Adrenal gland (tissue), 12 donors: ENCODE data around the gene NOX4. TPM values are rescaled to one million over a fixed set of nuclear protein-coding genes. Genes with fewer than 3 reads are reported as not detected.
"Not testable (repeated sequence)": the region's sequence is repeated elsewhere in the genome, so short reads cannot be mapped to it uniquely, and the experiment has no call there.

Experiments used
- DNase-seq, 7 donors: peaks; one replicate each; pipeline ENCODE4 v3.0.0-alpha.2; 2019 to 2020
- H3K27ac ChIP-seq, 5 donors: fragments of 200-600 bp; sonication (generic) in 4 of 5; 1 replicate in 3 of 5; 2 replicates in 2 of 5; pipeline versions ENCODE4 v1.5.1 to v1.8.0; 2016 to 2020; ENCODE audit warnings: mild to moderate bottlenecking in 1 of 5
- H3K27me3 ChIP-seq: fragments of 200-600 bp; 2 replicates; pipeline ENCODE4 v1.8.0; 2021
- H3K36me3 ChIP-seq, 2 donors: fragments of 200-600 bp; replicated peaks in 1 of 2; 1 replicate in 1 of 2; 2 replicates in 1 of 2; pipeline versions ENCODE4 v1.5.1 to v1.8.0; 2018 to 2022
- H3K4me1 ChIP-seq, 2 donors: fragments of 200-600 bp; replicated peaks in 1 of 2; 1 replicate in 1 of 2; 2 replicates in 1 of 2; pipeline versions ENCODE4 v1.5.1 to v1.8.0; 2018 to 2021
- H3K4me3 ChIP-seq, 4 donors: fragments of 200-600 bp; sonication (generic) in 3 of 4; one replicate each; pipeline ENCODE4 v1.5.1; 2016 to 2018
- H3K9me3 ChIP-seq, 3 donors: fragments of 200-600 bp; sonication (generic) in 1 of 3; replicated peaks in 1 of 3; 1 replicate in 2 of 3; 2 replicates in 1 of 3; pipeline versions ENCODE4 v1.5.1 to v1.8.0; 2016 to 2021
- CTCF ChIP-seq, 6 experiments: fragments of 450-650 bp in 4 of 6; fragments of 200-600 bp in 2 of 6; sonication (generic) in 1 of 6; IDR thresholded peaks; 1 replicate in 5 of 6; 2 replicates in 1 of 6; pipeline versions ENCODE4 v1.5.1 to v1.8.0; 2016 to 2021; ENCODE audit warnings: antibody characterized with exemption in 6 of 6, mild to moderate bottlenecking in 2 of 6, moderate library complexity in 1 of 6
- POLR2A ChIP-seq, 2 donors: fragments of 450-650 bp; IDR thresholded peaks; one replicate each; pipeline ENCODE4 v1.6.1; 2017; ENCODE audit warnings: antibody characterized with exemption in 2 of 2, mild to moderate bottlenecking in 2 of 2, moderate library complexity in 1 of 2
- WGBS, 4 donors: extraction: QIAGEN DNeasy Blood & Tissue Kit in 2 of 4; methylation state at CpG; one replicate each; pipeline versions ENCODE4 v1.1.5 to v1.1.7; 2013 to 2017; 5-methylcytosine and 5-hydroxymethylcytosine counted together
- intact Hi-C, 2 donors: fragments of 100-400 bp; cut with DNase I; formaldehyde crosslinking; loops; one replicate each; pipeline versions ENCODE4 v1.14.1 to v1.15.0; 2022 to 2023
- polyA plus RNA-seq, 3 donors: library from polyadenylated mRNA; stranded (reverse); fragments of 200-250 nt in 2 of 3; fragments of 350-450 nt in 1 of 3; fragmentation: Illumina TruSeq in 1 of 3; extraction: RNeasy Lipid Tissue Mini Kit (QIAGEN cat#74804) in 1 of 3; gene quantifications; one replicate each; pipeline ENCODE4 v1.2.3, GENCODE V29; 2013 to 2014
- total RNA-seq, 9 donors: library from RNA; depleted of rRNA in 4 of 9; stranded (reverse); fragments of >200 nt in 4 of 9; fragments of 120-200 nt in 1 of 9; fragmentation: NEBNext Ultra II Directional in 1 of 9; extraction: Animal tissue kit (Norgen Biotek cat#: 25700) in 1 of 9; gene quantifications; one replicate each; pipeline versions ENCODE4 v1.1.0 to v1.2.4, GENCODE V29; 2013 to 2023
- donor health status: healthy with polysubstance abuse.
- donor health status: Bipolar disorder and iron deficiency.
- donor health status: DM: yes; HTN: yes; CAD: no.
- donor health status: DM: no; HTN: no; CAD: no.
- donor health status: DM: no; HTN: no; CAD: no.
- donor health status: DM: yes; HTN: yes; CAD: no.

The NOX4 gene
- total and polyA plus RNA-seq, 12 donors, result 0.14 to 8.8 (median 0.81) TPM; not detected in 1

GRCh38 chr11:89436071-89436470 is 55.1 kb downstream of the NOX4 start:
- TF ChIP-seq CTCF (IDR thresholded peaks at IDR 0.05) (no peak), POLR2A (IDR thresholded peaks at IDR 0.05) (no peak)
- DNase-seq, result peak in 1 of 7 donors; percentile 12
- intact Hi-C loops, result no loop called here
- 20 to 29% (median 24%) methylated on average over 3 of the region's 3 CpGs for WGBS, 4 donors
- Histone ChIP-seq H3K27ac (no peak overlapping the region), H3K9me3 (no peaks in the 10 kb centered on the region), H3K27me3 (no peaks in the 10 kb centered on the region), H3K36me3 (no peaks in the 10 kb centered on the region), H3K4me3 (no peak overlapping the region), H3K4me1 (no peaks in the 10 kb centered on the region)

DNA sequence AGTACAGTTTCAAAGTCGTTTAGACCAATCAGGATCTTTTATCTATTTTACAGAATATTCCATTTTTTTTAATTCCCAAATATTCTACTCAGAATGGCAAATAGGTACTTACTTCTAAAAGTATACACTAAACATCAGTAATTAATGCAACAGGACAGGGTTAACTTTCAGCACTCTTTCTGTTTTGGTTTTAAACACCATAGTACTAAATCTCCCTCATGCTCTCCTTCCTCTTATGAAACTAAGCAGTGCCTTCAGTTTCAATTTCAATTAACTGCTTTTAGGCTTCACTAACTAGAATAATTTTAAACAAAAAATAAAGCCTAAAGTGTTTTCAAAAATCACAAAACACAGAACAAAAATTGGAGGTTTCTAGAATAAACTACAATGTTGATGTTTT is 57.9 kb downstream of the NOX4 start:
- no peak for TF ChIP-seq POLR2A (IDR thresholded peaks at IDR 0.05)
- TF ChIP-seq CTCF (IDR thresholded peaks at IDR 0.05), result no peak
- Histone ChIP-seq H3K4me3 (no peak overlapping the region), H3K27me3 (no peaks in the 10 kb centered on the region), H3K36me3 (no peaks in the 10 kb centered on the region), H3K27ac (no peak overlapping the region), H3K4me1 (no peaks in the 10 kb centered on the region), H3K9me3 (no peaks in the 10 kb centered on the region)
- 55 to 67% (median 58%) methylated on average over 1 of the region's 1 CpG for WGBS, 4 donors
- no peak for DNase-seq
- intact Hi-C loops, result no loop called here

GRCh38 chr11:89432182-89432581 is 59.0 kb downstream of the NOX4 start:
- H3K4me1 ChIP-seq, H3K9me3 ChIP-seq, intact Hi-C loops, H3K27me3 ChIP-seq, DNase-seq, H3K27ac ChIP-seq, H3K36me3 ChIP-seq, H3K4me3 ChIP-seq: not testable (repeated sequence)
- 72 to 86% (median 83%) methylated on average over 3 of the region's 3 CpGs for WGBS, 4 donors

- 59 to 80% (median 74%) methylated on average over 2 to 7 of the region's 7 CpGs for WGBS, 4 donors
- H3K9me3 ChIP-seq, H3K36me3 ChIP-seq, H3K4me3 ChIP-seq, intact Hi-C loops, H3K27ac ChIP-seq, DNase-seq, H3K27me3 ChIP-seq, H3K4me1 ChIP-seq: not testable (repeated sequence)
Observed at GRCh38 chr11:89426501-89426900, 64.7 kb downstream of the NOX4 start.

DNA sequence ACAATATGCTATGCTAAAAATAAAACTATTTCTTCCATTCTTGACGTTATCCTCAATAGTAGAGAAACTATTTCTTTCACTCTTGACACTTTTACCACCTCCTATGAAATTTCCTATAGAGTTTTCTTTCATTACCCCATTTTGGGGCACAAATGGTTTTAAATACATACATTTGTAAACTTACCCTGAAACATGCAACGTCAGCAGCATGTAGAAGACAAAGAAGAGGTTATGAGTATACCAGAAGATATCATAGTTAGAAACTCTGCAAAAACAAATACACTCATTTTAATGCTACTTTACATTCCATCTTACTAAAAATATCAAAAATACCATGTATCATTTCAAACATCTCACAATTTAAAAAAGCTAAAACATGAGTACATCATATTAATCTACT is 69.5 kb downstream of the NOX4 start:
- Histone ChIP-seq H3K36me3 (no peaks in the 10 kb centered on the region), H3K27me3 (no peaks in the 10 kb centered on the region), H3K4me3 (no peak overlapping the region), H3K27ac (no peak overlapping the region), H3K9me3 (no peaks in the 10 kb centered on the region), H3K4me1 (no peaks in the 10 kb centered on the region)
- 39 to 41% (median 40%) methylated on average over 2 of the region's 2 CpGs for WGBS, 4 donors
- intact Hi-C loops, result no loop called here
- TF ChIP-seq POLR2A (IDR thresholded peaks at IDR 0.05) (no peak), CTCF (IDR thresholded peaks at IDR 0.05) (no peak)
- DNase-seq, result no peak
